ENCODE measurements around the gene PGLYRP3.

GRCh38 chr1:153348511-153349362, 36.0 kb upstream of the PGLYRP3 start, which contains the start of gene PGLYRP4:
- no peak for TF ChIP-seq CTCF (IDR thresholded peaks at IDR 0.05; ENCODE audit: insufficient read depth, low read depth, low read length)
- TF ChIP-seq EZH2 (IDR thresholded peaks at IDR 0.05; ENCODE audit: insufficient read depth, low read length) = no peak
